SJSA1 (cell line): ENCODE measurements around the gene LMCD1. TPM values are rescaled to one million over a fixed set of nuclear protein-coding genes. Genes with fewer than 3 reads are reported as not detected.

Experiments used
- DNase-seq, 2 experiments: peaks; one replicate each; pipeline ENCODE4 v3.0.0-alpha.2; 2015 to 2020; ENCODE audit warnings: low spot score in 2 of 2, low read depth in 1 of 2
- H3K27ac ChIP-seq: fragments of 250-450 bp; sonication (Bioruptor Pico); 2 replicates; pipeline ENCODE4 v1.5.1; 2020; ENCODE audit warnings: mild to moderate bottlenecking, moderate library complexity
- H3K27me3 ChIP-seq: fragments of 250-450 bp; sonication (Bioruptor Pico); replicated peaks from 2 replicates; pipeline ENCODE4 v1.5.1; 2020; ENCODE audit warnings: mild to moderate bottlenecking, moderate library complexity
- H3K36me3 ChIP-seq: fragments of 250-450 bp; sonication (Bioruptor Pico); 2 replicates; pipeline ENCODE4 v1.5.1; 2020; ENCODE audit warnings: mild to moderate bottlenecking
- H3K4me1 ChIP-seq: fragments of 250-450 bp; sonication (Bioruptor Pico); replicated peaks from 2 replicates; pipeline ENCODE4 v1.6.1; 2021; ENCODE audit warnings: mild to moderate bottlenecking
- H3K4me3 ChIP-seq: fragments of 250-450 bp; sonication (Bioruptor Pico); 2 replicates; pipeline ENCODE4 v1.5.1; 2020; ENCODE audit warnings: mild to moderate bottlenecking
- H3K9me3 ChIP-seq: fragments of 250-450 bp; sonication (Bioruptor Pico); replicated peaks from 2 replicates; pipeline ENCODE4 v1.5.1; 2020; ENCODE audit warnings: mild to moderate bottlenecking
- total RNA-seq: library from RNA; depleted of rRNA; stranded (reverse); fragments of >200 nt; shearing (Covaris generic); gene quantifications from 2 replicates; pipeline ENCODE4 v1.2.3, GENCODE V29; 2014

The LMCD1 gene
- total RNA-seq, 1 experiment from 2014 or later: 15.6 TPM

GRCh38 chr3:8558645-8559044 is 57.0 kb downstream of the LMCD1 start:
- peaks cover 22% of the 10 kb centered on the region for H3K4me1 ChIP-seq
- DNase-seq: no peak
- H3K27ac ChIP-seq: no peak overlapping the region
- no peaks in the 10 kb centered on the region for H3K27me3 ChIP-seq
- H3K36me3 ChIP-seq: no peaks in the 10 kb centered on the region
- no peaks in the 10 kb centered on the region for H3K9me3 ChIP-seq
- H3K4me3 ChIP-seq: no peak overlapping the region

DNA sequence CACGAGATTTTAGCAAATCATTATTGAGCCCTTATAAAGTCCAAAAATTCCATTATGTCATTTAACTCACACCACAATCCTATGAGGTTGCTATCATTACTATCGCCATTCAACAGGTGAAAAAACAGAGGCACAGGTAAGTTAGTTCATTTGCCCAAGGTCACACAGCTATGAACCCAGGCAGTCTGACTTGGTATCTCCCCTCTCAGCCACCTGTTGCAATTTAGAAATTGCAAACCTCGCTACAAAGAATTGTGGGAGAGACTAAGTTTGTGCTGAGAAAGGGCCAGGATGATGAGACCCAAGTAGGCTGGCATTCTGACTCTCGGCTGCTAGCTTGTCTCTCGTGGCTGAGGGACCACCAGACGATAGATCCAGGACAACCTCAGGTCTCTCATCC is 57.7 kb downstream of the LMCD1 start:
- Histone ChIP-seq H3K36me3 (no peaks in the 10 kb centered on the region), H3K27ac (no peak overlapping the region)

DNA sequence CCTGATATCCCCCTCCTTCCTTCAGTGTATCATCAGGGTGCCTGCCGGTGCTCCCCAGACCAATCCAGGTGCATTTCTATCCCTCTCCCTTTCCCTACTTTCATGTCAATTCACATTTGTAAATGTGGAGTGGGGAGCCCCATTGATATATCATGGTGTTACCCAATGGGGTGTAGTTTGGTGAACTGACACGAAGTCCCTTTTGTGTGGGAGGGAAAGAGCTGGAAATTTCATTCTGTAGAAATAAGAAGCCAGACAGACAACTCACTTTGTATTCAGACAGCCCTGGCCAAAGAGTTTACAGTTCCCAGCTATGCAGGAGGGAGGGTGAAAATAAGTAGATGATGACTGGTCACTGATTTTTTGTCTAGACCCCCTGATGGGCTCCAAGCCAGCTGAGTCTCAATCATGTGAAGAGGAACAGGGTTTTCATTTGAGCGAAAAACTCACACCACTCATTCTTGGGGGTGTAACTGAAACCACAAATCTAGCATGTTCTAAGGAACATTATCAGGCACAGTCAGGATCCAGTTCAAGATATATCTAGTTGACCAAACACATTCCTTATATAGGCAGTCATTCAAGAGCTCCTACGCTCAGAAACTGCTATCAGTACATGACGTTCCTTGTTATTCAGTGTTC is 58.9 kb downstream of the LMCD1 start:
- Histone ChIP-seq H3K4me3 (no peak overlapping the region), H3K4me1 (peaks cover 11% of the 10 kb centered on the region; the same call in 1 of the 2 replicates), H3K36me3 (no peaks in the 10 kb centered on the region), H3K27me3 (no peaks in the 10 kb centered on the region), H3K9me3 (no peaks in the 10 kb centered on the region), H3K27ac (no peak overlapping the region)
- DNase-seq: no peak

More for the DNA sequence above, 57.7 kb downstream of the LMCD1 start:
- H3K27me3 ChIP-seq: no peaks in the 10 kb centered on the region
- DNase-seq: no peak
- H3K4me1 ChIP-seq: peaks cover 21% of the 10 kb centered on the region
- H3K4me3 ChIP-seq: no peak overlapping the region
- H3K9me3 ChIP-seq: no peaks in the 10 kb centered on the region

- Histone ChIP-seq H3K4me1 (peaks cover 7% of the 10 kb centered on the region; the same call in 1 of the 2 replicates), H3K4me3 (no peak overlapping the region), H3K9me3 (no peaks in the 10 kb centered on the region), H3K36me3 (no peaks in the 10 kb centered on the region), H3K27me3 (no peaks in the 10 kb centered on the region), H3K27ac (no peak overlapping the region)
- no peak for DNase-seq
Measured at GRCh38 chr3:8561370-8561769, 59.7 kb downstream of the LMCD1 start.

- H3K36me3 ChIP-seq: no peaks in the 10 kb centered on the region
- no peak for DNase-seq
- H3K9me3 ChIP-seq: no peaks in the 10 kb centered on the region
- H3K27me3 ChIP-seq: no peaks in the 10 kb centered on the region
- H3K27ac ChIP-seq: no peak overlapping the region
- no peak overlapping the region for H3K4me3 ChIP-seq
- 0 out of 2 replicates have a peak, but pooled peaks cover 3% of the 10 kb centered on the region for H3K4me1 ChIP-seq
Measured at GRCh38 chr3:8562081-8562595, 60.5 kb downstream of the LMCD1 start.

DNA sequence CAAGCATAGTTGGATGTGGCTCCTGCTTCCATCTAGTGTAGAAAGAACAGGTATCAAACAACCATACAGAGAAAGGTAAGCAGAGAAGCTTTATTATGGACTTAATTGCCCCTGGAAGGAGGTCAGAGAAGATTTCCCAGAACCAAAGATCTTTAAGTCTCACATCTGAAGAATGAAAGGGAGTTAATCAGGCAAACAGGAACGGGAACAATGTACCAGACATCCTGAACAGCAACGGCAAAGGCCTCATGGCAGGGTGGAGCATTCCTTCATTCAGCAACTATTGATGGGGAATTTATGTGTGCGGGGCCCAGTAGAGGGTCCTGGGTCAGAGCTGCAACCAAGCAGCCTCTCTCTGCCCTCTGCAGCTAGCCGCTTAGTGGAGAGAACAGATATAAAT is 61.5 kb downstream of the LMCD1 start:
- Histone ChIP-seq H3K36me3 (no peaks in the 10 kb centered on the region), H3K4me3 (no peak overlapping the region), H3K4me1 (no peaks in the 10 kb centered on the region), H3K27me3 (no peaks in the 10 kb centered on the region), H3K9me3 (no peaks in the 10 kb centered on the region), H3K27ac (no peak overlapping the region)
- DNase-seq: no peak

GRCh38 chr3:8563597-8563996 is 62.0 kb downstream of the LMCD1 start:
- no peaks in the 10 kb centered on the region for H3K9me3 ChIP-seq
- no peak overlapping the region for H3K27ac ChIP-seq
- no peak overlapping the region for H3K4me3 ChIP-seq
- H3K27me3 ChIP-seq: no peaks in the 10 kb centered on the region
- H3K36me3 ChIP-seq: no peaks in the 10 kb centered on the region
- H3K4me1 ChIP-seq: no peaks in the 10 kb centered on the region
- no peak for DNase-seq

DNA sequence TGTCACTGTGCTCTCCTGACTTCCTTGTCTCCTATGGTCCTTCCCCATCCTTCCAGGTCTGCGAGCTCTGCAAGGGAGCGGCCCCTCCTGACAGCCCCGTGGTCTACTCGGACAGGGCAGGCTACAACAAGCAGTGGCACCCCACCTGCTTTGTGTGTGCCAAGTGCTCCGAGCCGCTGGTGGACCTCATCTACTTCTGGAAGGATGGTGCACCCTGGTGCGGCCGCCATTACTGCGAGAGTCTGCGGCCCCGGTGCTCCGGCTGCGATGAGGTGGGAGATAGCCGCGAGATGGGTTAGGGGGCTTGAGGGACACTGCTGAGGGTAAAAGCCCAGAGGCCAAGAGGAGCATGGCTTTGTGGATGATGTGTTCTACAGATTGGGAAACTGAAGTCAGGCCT is 63.8 kb downstream of the LMCD1 start:
- DNase-seq: no peak
- no peaks in the 10 kb centered on the region for H3K36me3 ChIP-seq
- no peaks in the 10 kb centered on the region; the same call in 1 of the 2 replicates for H3K9me3 ChIP-seq
- H3K4me3 ChIP-seq: no peak overlapping the region
- H3K4me1 ChIP-seq: no peaks in the 10 kb centered on the region
- H3K27ac ChIP-seq: no peak overlapping the region
- H3K27me3 ChIP-seq: no peaks in the 10 kb centered on the region

DNA sequence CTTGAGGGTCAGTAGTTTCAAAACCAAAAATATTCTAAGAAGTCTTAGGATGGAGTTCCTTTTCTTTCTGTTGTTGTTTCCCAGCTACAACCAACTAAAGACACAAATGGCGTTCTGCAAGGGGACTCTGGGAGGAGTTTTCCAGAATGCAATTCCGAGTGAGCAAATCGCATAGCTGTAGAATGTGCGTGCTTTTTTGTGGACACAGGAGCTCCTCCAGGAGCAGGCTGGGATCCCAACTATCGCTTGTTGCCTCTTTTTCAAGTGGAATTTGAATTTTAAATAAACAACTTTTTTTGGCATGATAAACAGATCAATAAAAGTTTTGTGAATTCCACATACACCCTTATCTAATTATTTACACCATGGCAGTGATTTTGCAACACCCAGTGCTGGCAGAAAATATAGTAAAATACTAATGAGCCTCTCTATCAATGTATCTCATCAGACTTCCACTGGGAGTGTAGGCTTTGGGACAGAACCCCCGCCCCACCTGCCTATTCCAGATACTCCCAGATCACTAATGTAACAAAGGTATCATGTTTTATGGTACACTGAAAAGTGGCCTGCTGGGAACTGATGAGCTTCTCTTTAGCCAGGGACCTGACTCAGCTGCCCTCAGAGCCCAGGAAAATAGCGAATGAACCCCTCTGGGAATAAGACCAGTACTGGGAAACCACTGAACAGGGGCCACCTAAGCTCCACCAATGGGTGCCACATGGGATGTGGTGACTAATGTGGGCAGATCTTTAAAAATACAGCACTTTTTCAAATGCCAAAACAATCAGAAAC is 66.4 kb downstream of the LMCD1 start:
- H3K27ac ChIP-seq: no peak overlapping the region

DNA sequence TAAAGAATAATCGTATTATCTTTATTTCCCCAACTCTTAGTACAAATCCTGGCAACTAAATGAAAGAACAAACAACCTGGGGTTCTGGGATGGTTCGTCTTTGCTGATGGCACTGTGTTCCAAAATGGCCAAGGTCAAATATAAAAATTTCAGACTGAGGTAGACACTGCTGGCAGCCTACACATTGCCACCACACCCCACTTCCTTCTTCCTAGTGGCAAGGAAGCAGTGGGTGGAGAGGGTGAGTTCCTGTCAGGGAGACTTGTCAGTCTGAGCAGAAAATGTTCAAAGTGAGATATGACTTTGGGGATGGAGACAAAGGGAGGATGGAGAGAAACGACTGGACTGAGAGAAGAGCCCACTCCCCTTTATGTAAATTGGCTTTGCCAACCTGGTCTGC is 69.6 kb downstream of the LMCD1 start:
- no peak overlapping the region for H3K27ac ChIP-seq
- no peaks in the 10 kb centered on the region for H3K36me3 ChIP-seq
- H3K27me3 ChIP-seq: no peaks in the 10 kb centered on the region
- H3K4me1 ChIP-seq: peaks cover 9% of the 10 kb centered on the region
- no peak overlapping the region for H3K4me3 ChIP-seq
- H3K9me3 ChIP-seq: no peaks in the 10 kb centered on the region; the same call in 1 of the 2 replicates
- DNase-seq: no peak

More for the DNA sequence above, 66.4 kb downstream of the LMCD1 start:
- no peaks in the 10 kb centered on the region for H3K4me1 ChIP-seq
- H3K4me3 ChIP-seq: no peak overlapping the region
- no peaks in the 10 kb centered on the region for H3K27me3 ChIP-seq
- DNase-seq: no peak
- no peaks in the 10 kb centered on the region for H3K36me3 ChIP-seq
- H3K9me3 ChIP-seq: no peaks in the 10 kb centered on the region; the same call in 1 of the 2 replicates

- H3K4me1 ChIP-seq: peaks cover 18% of the 10 kb centered on the region
- no peak overlapping the region for H3K4me3 ChIP-seq
- no peaks in the 10 kb centered on the region for H3K36me3 ChIP-seq
- H3K9me3 ChIP-seq: no peaks in the 10 kb centered on the region; the same call in 1 of the 2 replicates
- no peak overlapping the region for H3K27ac ChIP-seq
- H3K27me3 ChIP-seq: no peaks in the 10 kb centered on the region
- DNase-seq: no peak
Measured at GRCh38 chr3:8573342-8573926, 71.8 kb downstream of the LMCD1 start.

- H3K4me1 ChIP-seq: peaks cover 25% of the 10 kb centered on the region
- DNase-seq: no peak
- no peaks in the 10 kb centered on the region; the same call in 1 of the 2 replicates for H3K9me3 ChIP-seq
- H3K36me3 ChIP-seq: no peaks in the 10 kb centered on the region
- H3K4me3 ChIP-seq: no peak overlapping the region
- H3K27me3 ChIP-seq: no peaks in the 10 kb centered on the region
- no peak overlapping the region for H3K27ac ChIP-seq
Measured at GRCh38 chr3:8574040-8574669, 72.5 kb downstream of the LMCD1 start.

- Histone ChIP-seq H3K36me3 (no peaks in the 10 kb centered on the region), H3K4me3 (no peak overlapping the region), H3K27me3 (no peaks in the 10 kb centered on the region), H3K9me3 (no peaks in the 10 kb centered on the region), H3K4me1 (peaks cover 25% of the 10 kb centered on the region), H3K27ac (no peak overlapping the region)
- DNase-seq: no peak
Measured at GRCh38 chr3:8574670-8575322, 73.2 kb downstream of the LMCD1 start.
